ENCODE data around the gene TLR3. TPM values are rescaled to one million over a fixed set of nuclear protein-coding genes. Genes with fewer than 3 reads are reported as not detected.

Gene TLR3
- total and polyA plus RNA-seq, 2 donors (not counting 3 experiments of a cell fraction or from before 2014, with no cell fraction given): 1.6 to 5.2 TPM

- DNase-seq (ENCODE audit: low read depth, low spot score) (no peak), FAIRE-seq (no peak)
- Histone ChIP-seq H4K20me1 (replicated peaks; ENCODE audit: control insufficient read depth, extremely low read depth, insufficient read depth, low read length) (no peaks in the 10 kb centered on the region), H3K4me3 (replicated peaks in 1 of 3; ENCODE audit: insufficient read depth in 1 of 3, low read depth in 1 of 3, low read length in 3 of 3) (no peak overlapping the region), H3K27me3 (ENCODE audit: control insufficient read depth in 2 of 2, insufficient read depth in 2 of 2, low read length in 2 of 2) (no peaks in the 10 kb centered on the region), H3K27ac (ENCODE audit: insufficient read depth, low read depth, low read length) (no peak overlapping the region), H3K9me3 (replicated peaks; ENCODE audit: control insufficient read depth, insufficient read depth, low read length) (no peaks in the 10 kb centered on the region), H3K4me2 (ENCODE audit: insufficient read depth, low read length) (no peak overlapping the region), H3K4me1 (ENCODE audit: control insufficient read depth, extremely low read depth, insufficient read depth, low read length) (peaks cover 15% of the 10 kb centered on the region), H3K79me2 (ENCODE audit: control insufficient read depth, insufficient read depth, low read length) (no peaks in the 10 kb centered on the region), H3K36me3 (ENCODE audit: control insufficient read depth in 2 of 2, extremely low read depth in 1 of 2, insufficient read depth in 2 of 2, low read length in 2 of 2) (no peaks in the 10 kb centered on the region), H3K9ac (replicated peaks; ENCODE audit: extremely low read depth, insufficient read depth, low read length) (no peak overlapping the region), H2AFZ (ENCODE audit: low read depth, low read length) (no peak overlapping the region), H3K9me1 (replicated peaks; ENCODE audit: control insufficient read depth, extremely low read depth, insufficient read depth, low read length) (no peaks in the 10 kb centered on the region)
- dilution Hi-C loops (cut with MboI; ENCODE audit: extremely low pct_ligation_motif_present, low sequenced_read_pairs) (loop anchor here (25.0 kb wide), 1 partner anchor 388 kb away; no protein-coding TSS in a partner anchor), intact Hi-C loops (cut with micrococcal nuclease) (loop anchor here (5.0 kb wide), 1 partner anchor 818 kb away; the partner anchor contains the start of gene SNX25)
- ChIA-PET POLR2A (no interaction called here), CTCF (interaction anchor here (1.4 to 3.9 kb wide), 4 partner anchors 12 to 428 kb away, joined by 4 to 23 read pairs (median 10); no protein-coding TSS in a partner anchor)
- TF ChIP-seq MAX (IDR thresholded peaks at IDR 0.05; ENCODE audit: insufficient read depth, insufficient read length) (no peak), JUN (IDR thresholded peaks at IDR 0.05; ENCODE audit: borderline replicate concordance, insufficient read depth, insufficient read length, low read depth) (no peak), EZH2 (IDR thresholded peaks at IDR 0.05; ENCODE audit: borderline replicate concordance, low read depth, low read length, severe bottlenecking) (no peak), CTCF (IDR thresholded peaks at IDR 0.05; ENCODE audit: extremely low read depth in 1 of 2, insufficient read depth in 1 of 2, low read depth in 1 of 2, low read length in 2 of 2) (no peak), GATA2 (IDR thresholded peaks at IDR 0.05; ENCODE audit: insufficient read depth, insufficient read length, low read depth, low read length) (no peak), FOS (IDR thresholded peaks at IDR 0.05; ENCODE audit: borderline replicate concordance, insufficient read depth, low read length) (no peak), POLR2A (IDR thresholded peaks at IDR 0.05; ENCODE audit: low read depth, low read length) (no peak), MYC (IDR thresholded peaks at IDR 0.05; ENCODE audit: low read depth, low read length) (no peak), POLR2AphosphoS5 (IDR thresholded peaks at IDR 0.05; ENCODE audit: insufficient read depth, low read depth, low read length) (no peak)
- no TSS peak for BruUV-seq (replicated peaks)
These were observed 43.6 kb upstream of the TLR3 start for GRCh38 chr4:186025408-186025690.
